BE2C (cell line): ENCODE data around the gene MMP20.

Experiments
- DNase-seq: peaks from one replicate; pipeline ENCODE4 v3.0.0-alpha.2; 2020
- H3K27me3 ChIP-seq: fragments of 250-450 bp; sonication (Bioruptor Pico); 2 replicates; pipeline ENCODE4 v1.5.1; 2020; ENCODE audit warnings: mild to moderate bottlenecking
- H3K36me3 ChIP-seq: fragments of 250-450 bp; sonication (Bioruptor Pico); 2 replicates; pipeline ENCODE4 v1.5.1; 2020; ENCODE audit warnings: mild to moderate bottlenecking
- H3K4me1 ChIP-seq: fragments of 250-450 bp; sonication (Bioruptor Pico); 2 replicates; pipeline ENCODE4 v1.5.1; 2020
- H3K4me3 ChIP-seq: 2 replicates; pipeline ENCODE4 v1.5.1; 2011; ENCODE audit warnings: low read depth, low read length
- H3K9me3 ChIP-seq: fragments of 250-450 bp; sonication (Bioruptor Pico); 2 replicates; pipeline ENCODE4 v1.5.1; 2020
- CTCF ChIP-seq: IDR thresholded peaks from 2 replicates; pipeline ENCODE4 v1.5.1; 2012; ENCODE audit warnings: mild to moderate bottlenecking, low read depth, low read length

MMP20 gene

GRCh38 chr11:102617466-102618008 lies 7.6 kb downstream of the MMP20 start:
- no peaks in the 10 kb centered on the region for H3K36me3 ChIP-seq
- no peak for DNase-seq
- no peaks in the 10 kb centered on the region for H3K9me3 ChIP-seq
- H3K4me3 ChIP-seq: no peak overlapping the region
- no peaks in the 10 kb centered on the region for H3K4me1 ChIP-seq
- no peak for TF ChIP-seq CTCF
- H3K27me3 ChIP-seq: no peaks in the 10 kb centered on the region

- no peaks in the 10 kb centered on the region for H3K9me3 ChIP-seq
- TF ChIP-seq CTCF: no peak
- H3K36me3 ChIP-seq: no peaks in the 10 kb centered on the region
- no peak for DNase-seq
- no peaks in the 10 kb centered on the region; the same call in 1 of the 2 replicates for H3K27me3 ChIP-seq
- no peaks in the 10 kb centered on the region for H3K4me1 ChIP-seq
- H3K4me3 ChIP-seq: no peak overlapping the region
These were observed 9.2 kb downstream of the MMP20 start for GRCh38 chr11:102615894-102616432.

- Histone ChIP-seq H3K4me3 (no peak overlapping the region), H3K9me3 (no peaks in the 10 kb centered on the region), H3K36me3 (no peaks in the 10 kb centered on the region), H3K27me3 (no peaks in the 10 kb centered on the region; the same call in 1 of the 2 replicates), H3K4me1 (no peaks in the 10 kb centered on the region)
- TF ChIP-seq CTCF: no peak
- no peak for DNase-seq
These were observed 9.8 kb downstream of the MMP20 start for GRCh38 chr11:102615077-102615893.

- DNase-seq: no peak
- H3K4me1 ChIP-seq: no peaks in the 10 kb centered on the region
- peak; percentile 4; the same call in 1 of the 2 replicates for TF ChIP-seq CTCF
- H3K36me3 ChIP-seq: no peaks in the 10 kb centered on the region
- H3K4me3 ChIP-seq: no peak overlapping the region
- H3K27me3 ChIP-seq: no peaks in the 10 kb centered on the region; the same call in 1 of the 2 replicates
- H3K9me3 ChIP-seq: no peaks in the 10 kb centered on the region
These were observed 10.6 kb downstream of the MMP20 start for GRCh38 chr11:102614485-102614884.

- Histone ChIP-seq H3K9me3 (no peaks in the 10 kb centered on the region), H3K27me3 (no peaks in the 10 kb centered on the region; the same call in 1 of the 2 replicates), H3K4me1 (no peaks in the 10 kb centered on the region), H3K4me3 (no peak overlapping the region), H3K36me3 (no peaks in the 10 kb centered on the region)
- DNase-seq: no peak
- no peak for TF ChIP-seq CTCF
These were observed 11.1 kb downstream of the MMP20 start for GRCh38 chr11:102614031-102614430.

- Histone ChIP-seq H3K27me3 (no peaks in the 10 kb centered on the region; the same call in 1 of the 2 replicates), H3K4me1 (no peaks in the 10 kb centered on the region), H3K36me3 (no peaks in the 10 kb centered on the region), H3K9me3 (no peaks in the 10 kb centered on the region), H3K4me3 (no peak overlapping the region)
- DNase-seq: no peak
- no peak for TF ChIP-seq CTCF
These were observed 11.7 kb downstream of the MMP20 start for GRCh38 chr11:102613450-102613849.
